Ascending aorta (tissue), 2 donors: ENCODE data around the gene MYEOV. TPM values are rescaled to one million over a fixed set of nuclear protein-coding genes. Genes with fewer than 3 reads are reported as not detected.

Experiments used
- DNase-seq, 2 donors: peaks; one replicate each; pipeline ENCODE4 v3.0.0-alpha.2; 2019; ENCODE audit warnings: low spot score in 2 of 2
- H3K27ac ChIP-seq, 2 donors: fragments of 200-600 bp; sonication (generic); one replicate each; pipeline ENCODE4 v1.5.1; 2016 to 2017; ENCODE audit warnings: mild to moderate bottlenecking in 1 of 2
- H3K27me3 ChIP-seq: fragments of 200-600 bp; sonication (generic); one replicate; pipeline ENCODE4 v1.5.1; 2017
- H3K36me3 ChIP-seq, 2 donors: fragments of 200-600 bp; sonication (generic); one replicate each; pipeline ENCODE4 v1.5.1; 2016
- H3K4me1 ChIP-seq, 2 donors: fragments of 200-600 bp; sonication (generic); one replicate each; pipeline ENCODE4 v1.5.1; 2016 to 2017; ENCODE audit warnings: mild to moderate bottlenecking in 1 of 2
- H3K4me3 ChIP-seq, 2 donors: fragments of 200-600 bp; sonication (generic); one replicate each; pipeline ENCODE4 v1.5.1; 2016 to 2017; ENCODE audit warnings: mild to moderate bottlenecking in 1 of 2
- H3K9me3 ChIP-seq, 2 donors: fragments of 200-600 bp; sonication (generic); one replicate each; pipeline ENCODE4 v1.5.1; 2016
- intact Hi-C: fragments of 100-400 bp; cut with DNase I; formaldehyde crosslinking; loops from one replicate; pipeline ENCODE4 v1.15.1; 2023
- total RNA-seq: library from RNA; depleted of rRNA; stranded (reverse); fragments of >200 nt; gene quantifications from one replicate; pipeline ENCODE4 v1.1.0, GENCODE V29; 2016
- TF ChIP-seq, protein P1 (sequence below), 3 experiments: fragments of 200-600 bp in 2 of 3; fragments of 450-650 bp in 1 of 3; sonication (generic) in 2 of 3; IDR thresholded peaks; one replicate each; pipeline ENCODE4 v1.5.1; 2016 to 2019; ENCODE audit warnings: antibody characterized with exemption in 3 of 3, mild to moderate bottlenecking in 1 of 3, moderate library complexity in 1 of 3

MYEOV gene
- total RNA-seq, 1 donor from 2014 or later, result not detected

DNA sequence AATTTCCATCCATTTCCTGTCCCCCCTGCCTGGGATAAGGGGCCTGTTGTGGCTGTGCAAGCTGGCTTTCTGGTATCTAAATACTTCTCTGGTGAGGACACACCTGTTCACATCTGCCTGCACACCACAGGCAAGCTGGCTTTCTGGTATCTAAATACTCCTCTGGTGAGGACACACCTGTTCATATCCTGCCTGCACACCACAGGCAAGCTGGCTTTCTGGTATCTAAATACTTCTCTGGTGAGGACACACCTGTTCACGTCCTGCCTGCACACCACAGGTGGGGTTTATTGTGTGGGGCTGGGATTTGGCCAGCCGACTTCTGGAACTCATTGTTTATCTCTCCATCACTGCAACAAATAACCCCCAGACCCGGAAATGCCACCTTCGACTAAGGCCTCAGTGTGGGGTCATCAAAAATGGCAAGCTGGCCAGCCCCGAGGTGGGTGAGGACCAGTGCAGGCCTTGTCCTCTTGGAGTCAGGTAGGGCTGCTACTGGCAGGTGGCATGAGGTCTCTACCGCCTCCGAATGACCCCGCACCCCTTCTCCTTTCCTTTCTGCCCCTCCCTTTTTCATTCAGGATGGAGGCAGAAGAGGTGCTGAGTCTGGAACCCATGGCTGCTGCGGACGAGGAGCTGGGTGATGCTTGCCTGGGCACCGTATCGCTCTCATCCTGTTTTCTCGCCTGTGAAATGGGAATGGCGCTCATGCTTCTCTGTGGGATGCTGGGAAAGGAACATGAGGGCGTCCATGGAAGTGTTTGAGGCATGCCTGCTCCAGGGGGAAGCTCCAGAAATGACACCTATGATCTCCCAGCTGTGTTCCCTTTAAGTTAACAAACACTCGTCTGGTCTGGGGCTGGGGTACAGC lies 43.5 kb upstream of the MYEOV start:
- intact Hi-C loops, result no loop called here
- H3K4me3 ChIP-seq, result no peak overlapping the region
- H3K9me3 ChIP-seq, result peaks cover 5 to 9% of the 10 kb centered on the region in 2 donors
- no peaks in the 10 kb centered on the region for H3K4me1 ChIP-seq
- no peaks in the 10 kb centered on the region for H3K27me3 ChIP-seq
- H3K36me3 ChIP-seq, result no peaks in the 10 kb centered on the region
- peak in 1 of 2 donors; percentile 46 for DNase-seq
- TF ChIP-seq, protein P1, sequence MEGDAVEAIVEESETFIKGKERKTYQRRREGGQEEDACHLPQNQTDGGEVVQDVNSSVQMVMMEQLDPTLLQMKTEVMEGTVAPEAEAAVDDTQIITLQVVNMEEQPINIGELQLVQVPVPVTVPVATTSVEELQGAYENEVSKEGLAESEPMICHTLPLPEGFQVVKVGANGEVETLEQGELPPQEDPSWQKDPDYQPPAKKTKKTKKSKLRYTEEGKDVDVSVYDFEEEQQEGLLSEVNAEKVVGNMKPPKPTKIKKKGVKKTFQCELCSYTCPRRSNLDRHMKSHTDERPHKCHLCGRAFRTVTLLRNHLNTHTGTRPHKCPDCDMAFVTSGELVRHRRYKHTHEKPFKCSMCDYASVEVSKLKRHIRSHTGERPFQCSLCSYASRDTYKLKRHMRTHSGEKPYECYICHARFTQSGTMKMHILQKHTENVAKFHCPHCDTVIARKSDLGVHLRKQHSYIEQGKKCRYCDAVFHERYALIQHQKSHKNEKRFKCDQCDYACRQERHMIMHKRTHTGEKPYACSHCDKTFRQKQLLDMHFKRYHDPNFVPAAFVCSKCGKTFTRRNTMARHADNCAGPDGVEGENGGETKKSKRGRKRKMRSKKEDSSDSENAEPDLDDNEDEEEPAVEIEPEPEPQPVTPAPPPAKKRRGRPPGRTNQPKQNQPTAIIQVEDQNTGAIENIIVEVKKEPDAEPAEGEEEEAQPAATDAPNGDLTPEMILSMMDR (IDR thresholded peaks at IDR 0.05), result no peak
- no peak overlapping the region for H3K27ac ChIP-seq

DNA sequence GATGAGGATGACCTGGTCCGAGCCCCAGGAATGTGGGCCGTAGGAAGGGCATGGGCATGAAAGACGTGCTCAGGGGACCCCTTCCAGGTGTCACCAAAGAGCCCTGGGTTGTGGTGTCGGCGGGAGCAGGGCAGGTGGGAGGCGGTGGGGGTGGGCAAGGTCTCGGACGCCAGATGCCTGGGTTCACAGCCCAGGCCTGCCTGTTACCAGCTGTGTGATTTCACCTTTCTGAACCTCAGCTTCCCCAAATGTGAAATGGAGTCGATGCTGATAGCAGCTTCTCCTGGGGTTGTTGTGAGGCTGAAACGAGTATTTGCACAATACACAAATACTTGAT lies 42.9 kb upstream of the MYEOV start:
- Histone ChIP-seq H3K9me3 (peaks cover 5 to 9% of the 10 kb centered on the region in 2 donors), H3K27ac (no peak overlapping the region), H3K4me3 (no peak overlapping the region), H3K27me3 (no peaks in the 10 kb centered on the region), H3K4me1 (no peaks in the 10 kb centered on the region), H3K36me3 (no peaks in the 10 kb centered on the region)
- TF ChIP-seq, protein P1 (IDR thresholded peaks at IDR 0.05), result no peak
- DNase-seq, result peak in 1 of 2 donors; percentile 30
- intact Hi-C loops, result no loop called here

DNA sequence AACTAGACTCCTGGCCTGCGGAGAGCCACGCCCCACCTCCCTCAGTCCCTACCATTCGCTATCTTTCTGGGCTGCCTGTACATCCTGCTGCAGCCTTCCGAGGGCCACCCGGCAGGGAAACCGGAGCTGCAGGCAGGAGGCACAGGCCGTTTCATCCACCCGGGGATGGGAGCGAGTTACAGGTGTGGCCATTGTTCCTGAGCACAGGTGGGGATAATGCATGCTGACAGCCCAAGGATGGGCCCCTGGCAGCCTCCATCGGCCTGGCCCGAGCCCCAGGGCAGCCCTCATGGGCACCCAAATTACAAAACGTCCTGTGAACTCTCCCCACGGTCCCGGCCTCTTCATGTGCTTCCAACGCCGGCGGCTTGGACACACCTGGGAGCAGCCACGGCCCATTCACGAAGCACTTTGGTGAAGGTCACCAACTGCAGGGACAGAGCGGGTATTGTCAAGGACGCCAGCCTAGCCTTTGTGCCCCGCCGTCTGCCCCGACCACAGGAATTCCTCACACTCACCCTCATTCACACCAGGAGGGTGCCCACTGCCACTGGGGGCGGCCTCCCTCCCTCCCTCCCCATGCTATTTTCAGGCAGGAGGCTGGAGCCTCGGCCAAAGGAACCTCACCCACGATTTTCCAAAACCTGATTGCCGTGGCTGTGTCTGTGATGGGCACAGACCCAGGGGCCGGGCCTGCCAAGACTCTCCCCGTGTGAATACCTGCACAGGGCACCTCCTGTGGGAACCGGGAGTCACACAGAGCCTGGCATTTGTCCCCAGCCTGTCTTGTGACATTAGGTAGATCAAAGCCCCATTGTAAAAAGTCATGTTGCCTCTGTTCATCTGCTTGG lies 42.1 kb upstream of the MYEOV start:
- Histone ChIP-seq H3K27ac (no peak overlapping the region), H3K4me1 (no peaks in the 10 kb centered on the region), H3K36me3 (no peaks in the 10 kb centered on the region), H3K4me3 (no peak overlapping the region), H3K27me3 (no peaks in the 10 kb centered on the region), H3K9me3 (peaks cover 5 to 9% of the 10 kb centered on the region in 2 donors)
- intact Hi-C loops, result no loop called here
- TF ChIP-seq, protein P1 (IDR thresholded peaks at IDR 0.05), result no peak
- no peak for DNase-seq

DNA sequence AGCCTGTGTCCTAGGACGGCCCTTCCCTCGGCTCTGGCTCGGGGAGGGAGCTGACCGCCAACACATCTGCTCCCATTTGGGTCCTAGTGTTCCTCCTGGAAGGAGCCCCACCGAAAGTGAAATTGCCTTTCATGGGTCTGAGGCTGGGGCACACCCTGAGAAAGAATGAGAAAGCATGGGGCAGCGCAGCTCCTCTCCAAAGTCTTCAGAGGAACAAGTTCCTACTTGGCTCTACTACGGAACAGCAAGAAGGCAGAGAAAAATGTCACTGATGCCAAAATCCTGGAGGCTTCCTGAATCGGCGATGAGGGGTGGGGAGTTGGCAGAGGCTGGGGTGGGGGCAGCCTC lies 41.5 kb upstream of the MYEOV start:
- H3K4me3 ChIP-seq, result no peak overlapping the region
- H3K27ac ChIP-seq, result no peak overlapping the region
- H3K4me1 ChIP-seq, result no peaks in the 10 kb centered on the region
- no peak for DNase-seq
- no peaks in the 10 kb centered on the region for H3K36me3 ChIP-seq
- intact Hi-C loops, result no loop called here
- H3K27me3 ChIP-seq, result no peaks in the 10 kb centered on the region
- H3K9me3 ChIP-seq, result peaks cover 5 to 9% of the 10 kb centered on the region in 2 donors
- TF ChIP-seq, protein P1 (IDR thresholded peaks at IDR 0.05), result no peak

DNA sequence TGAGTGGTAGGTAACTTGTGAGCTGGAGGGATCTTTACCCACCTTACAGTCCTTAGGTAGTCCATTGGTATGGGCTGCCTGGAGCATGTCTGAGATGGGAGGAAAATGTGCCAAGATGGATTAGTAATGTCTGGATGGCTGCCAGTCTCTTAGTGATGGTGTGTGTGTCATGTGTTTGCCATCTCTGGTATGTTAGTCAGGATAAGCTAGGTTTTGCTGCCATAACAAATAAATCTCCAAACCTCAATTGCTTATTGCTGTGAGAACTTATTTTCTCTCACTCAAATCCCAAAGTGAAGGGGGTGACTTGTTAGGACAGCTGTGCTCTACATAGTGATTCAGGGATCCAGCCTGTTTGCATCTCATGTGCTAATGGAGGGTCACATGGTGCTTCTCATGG lies 40.9 kb upstream of the MYEOV start:
- TF ChIP-seq, protein P1 (IDR thresholded peaks at IDR 0.05), result no peak
- H3K4me1 ChIP-seq, result no peaks in the 10 kb centered on the region
- no peaks in the 10 kb centered on the region for H3K27me3 ChIP-seq
- H3K9me3 ChIP-seq, result peaks cover 5 to 9% of the 10 kb centered on the region in 2 donors
- H3K4me3 ChIP-seq, result no peak overlapping the region
- no peak overlapping the region for H3K27ac ChIP-seq
- DNase-seq, result no peak
- intact Hi-C loops, result no loop called here
- no peaks in the 10 kb centered on the region for H3K36me3 ChIP-seq
